Ammon's horn (tissue), 1 donor: ENCODE measurements around the gene EYA3.

Experiments
- DNase-seq: peaks from one replicate; pipeline ENCODE4 v3.0.0-alpha.2; 2016; ENCODE audit warnings: low spot score

Gene EYA3

DNA sequence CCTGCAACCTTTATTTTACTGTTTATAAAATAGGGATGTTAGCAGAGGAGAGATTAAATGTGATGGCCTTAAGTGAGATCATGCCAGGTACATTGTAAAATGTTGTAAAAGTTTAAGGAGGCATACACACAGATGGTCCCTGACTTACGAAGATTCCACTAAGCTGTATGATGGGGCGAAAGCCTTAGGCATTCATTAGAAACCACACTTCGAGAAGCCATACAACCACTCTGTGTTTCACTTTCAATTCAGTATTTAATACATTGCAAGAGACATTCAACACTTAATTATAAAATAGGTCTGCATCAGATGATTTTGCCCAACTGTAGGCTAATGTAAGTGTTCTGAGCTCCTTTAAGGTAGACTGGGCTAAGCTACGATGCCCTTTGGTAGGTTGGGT, 149.9 kb downstream of the EYA3 start:
- no peak for DNase-seq

DNA sequence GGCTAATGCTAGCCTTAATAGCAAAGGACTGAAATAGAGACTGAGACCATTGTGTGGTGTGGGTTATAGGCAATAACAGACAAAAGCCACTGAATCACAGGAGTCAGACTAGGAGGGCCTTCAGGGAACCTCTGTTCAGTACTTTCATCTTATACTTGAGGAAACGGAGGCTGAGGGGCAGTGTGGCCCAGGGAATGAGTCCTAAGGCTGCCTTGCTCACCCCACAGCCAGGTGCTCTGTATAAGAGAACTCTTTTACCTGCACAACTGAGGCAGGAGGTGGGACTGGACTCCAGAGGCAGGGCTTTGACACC, 150.9 kb downstream of the EYA3 start:
- DNase-seq = no peak

DNA sequence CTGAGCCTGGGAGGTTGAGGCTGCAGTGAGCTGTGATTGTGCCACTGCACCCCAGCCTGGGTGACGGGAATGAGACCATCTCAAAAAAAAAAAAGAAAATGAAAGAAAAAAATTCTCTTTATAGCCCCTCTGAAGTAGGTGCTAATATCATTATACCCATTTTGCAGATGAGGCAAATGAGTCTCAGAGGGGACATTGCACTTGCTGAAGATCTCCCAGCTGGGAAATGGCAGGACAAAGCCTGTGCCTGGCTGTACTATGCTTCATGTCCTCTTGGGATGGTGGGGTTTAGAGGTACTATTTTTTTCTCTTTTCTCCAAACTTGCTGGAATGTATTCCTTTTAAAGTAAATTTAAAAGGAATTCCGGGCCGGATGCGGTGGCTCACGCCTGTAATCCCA, 152.0 kb downstream of the EYA3 start:
- no peak for DNase-seq

DNA sequence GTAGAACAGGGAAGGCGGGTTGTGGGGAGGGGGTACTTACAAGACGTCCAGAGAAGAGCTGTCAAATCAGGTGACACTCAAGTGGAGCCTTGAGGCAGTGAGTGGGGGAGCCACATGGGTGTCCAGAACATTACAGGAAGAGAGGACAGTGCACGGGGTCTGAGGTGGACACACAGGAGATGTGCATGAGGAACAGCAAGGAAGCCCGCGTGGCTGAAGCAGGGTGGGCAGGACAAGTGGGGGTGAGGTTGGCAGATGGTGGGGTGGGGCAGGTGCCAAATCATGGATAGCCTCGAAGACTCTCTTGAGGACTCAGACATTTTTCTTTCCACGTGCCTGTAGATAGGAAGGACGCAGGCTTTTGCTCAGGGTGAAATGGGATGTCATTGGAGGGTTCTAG, 152.7 kb downstream of the EYA3 start:
- DNase-seq = no peak

GRCh38 chr1:27934818-27935549, 153.4 kb downstream of the EYA3 start, which contains the start of gene SMPDL3B:
TSS of gene SMPDL3B (plus strand) at chr1:27935000. CDS start at chr1:27935184, 184 bp downstream.
- DNase-seq = no peak

GRCh38 chr1:27931759-27932158, 156.7 kb downstream of the EYA3 start:
- DNase-seq = no peak

GRCh38 chr1:27931184-27931583, 157.2 kb downstream of the EYA3 start:
- DNase-seq = no peak

- DNase-seq = no peak
Observed at GRCh38 chr1:27928216-27928954, 160.0 kb downstream of the EYA3 start.

GRCh38 chr1:27922272-27922671, 166.1 kb downstream of the EYA3 start:
- DNase-seq = no peak
